ENCODE data around the gene ABCB7.

ABCB7 gene

DNA sequence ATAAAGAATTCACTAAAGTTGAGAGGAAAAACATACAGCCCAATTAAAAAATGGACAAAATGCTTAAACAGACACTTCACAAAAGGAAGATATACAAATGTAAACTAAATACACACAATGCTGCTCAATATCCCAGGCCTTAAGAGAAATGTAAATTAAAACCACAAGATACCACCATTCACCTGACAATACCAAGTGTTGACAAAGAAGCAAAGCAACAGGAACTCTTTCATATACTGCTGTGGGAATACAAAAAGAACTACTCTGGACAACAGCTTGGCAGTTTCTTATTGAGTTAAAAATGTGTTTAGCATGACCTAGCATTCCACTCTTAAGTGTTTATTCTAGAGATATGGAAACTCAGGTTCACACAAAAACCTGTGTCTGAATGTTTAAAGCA lies 71.3 kb downstream of the ABCB7 start:
- no peak overlapping the region for H3K4me3 ChIP-seq
- DNase-seq (ENCODE audit: low spot score), result no peak
- no peak for TF ChIP-seq CTCF (IDR thresholded peaks at IDR 0.05)
- no peak overlapping the region for H3K27ac ChIP-seq

- no peak overlapping the region for H3K27ac ChIP-seq
- H3K4me3 ChIP-seq, result no peak overlapping the region
- no peak for DNase-seq (ENCODE audit: low spot score)
- TF ChIP-seq CTCF (IDR thresholded peaks at IDR 0.05), result no peak
Measured at GRCh38 chrX:75076429-75076828, 79.7 kb downstream of the ABCB7 start.

- TF ChIP-seq CTCF (IDR thresholded peaks at IDR 0.05), result no peak
- no peak overlapping the region for H3K27ac ChIP-seq
- no peak overlapping the region for H3K4me3 ChIP-seq
- DNase-seq (ENCODE audit: low spot score), result no peak
Measured at GRCh38 chrX:75074475-75074874, 81.6 kb downstream of the ABCB7 start.

DNA sequence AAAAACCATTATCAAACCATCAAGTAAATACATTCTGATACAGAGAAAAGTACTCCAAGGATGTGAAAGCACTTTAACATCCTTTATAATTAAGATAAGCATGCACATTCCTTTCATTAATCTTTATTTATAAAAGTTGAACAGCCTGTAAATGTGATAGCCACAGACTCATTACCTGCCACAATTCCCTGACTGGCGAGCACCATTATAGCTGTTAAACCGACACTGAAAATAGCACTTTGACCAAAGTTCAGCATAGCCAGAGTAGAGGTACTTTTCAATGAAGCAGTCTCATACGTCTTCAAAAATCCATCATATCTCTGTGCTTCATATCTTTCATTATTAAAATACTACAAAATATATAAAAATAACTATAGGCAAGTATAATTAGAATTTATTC lies 84.7 kb downstream of the ABCB7 start:
- no peak for DNase-seq (ENCODE audit: low spot score)
- Histone ChIP-seq H3K27ac (no peak overlapping the region), H3K4me3 (no peak overlapping the region)
- no peak for TF ChIP-seq CTCF (IDR thresholded peaks at IDR 0.05)

- DNase-seq (ENCODE audit: low spot score), result no peak
- Histone ChIP-seq H3K4me3 (no peak overlapping the region), H3K27ac (no peak overlapping the region)
- no peak for TF ChIP-seq CTCF (IDR thresholded peaks at IDR 0.05)
Measured at GRCh38 chrX:75067931-75068330, 88.2 kb downstream of the ABCB7 start.

GRCh38 chrX:75061701-75062100 lies 94.4 kb downstream of the ABCB7 start:
- Histone ChIP-seq H3K4me3 (no peak overlapping the region), H3K27ac (no peak overlapping the region)
- TF ChIP-seq CTCF (IDR thresholded peaks at IDR 0.05), result no peak
- DNase-seq (ENCODE audit: low spot score), result no peak

- TF ChIP-seq CTCF (IDR thresholded peaks at IDR 0.05), result no peak
- no peak for DNase-seq (ENCODE audit: low spot score)
- no peak overlapping the region for H3K27ac ChIP-seq
- no peak overlapping the region for H3K4me3 ChIP-seq
Measured at GRCh38 chrX:75051047-75051446, 105.0 kb downstream of the ABCB7 start.
